Neural progenitor cell (in vitro differentiated cells): ENCODE data around the gene TPST2. TPM values are rescaled to one million over a fixed set of nuclear protein-coding genes. Genes with fewer than 3 reads are reported as not detected.

ENCODE experiments used
- DNase-seq: peaks from one replicate; pipeline ENCODE4 v3.0.0-alpha.2; 2016; ENCODE audit warnings: low spot score
- H2AFZ ChIP-seq: fragments of 200-600 bp; sonication (generic); replicated peaks from 2 replicates; pipeline ENCODE4 v1.6.1; 2016; ENCODE audit warnings: antibody characterized with exemption
- H3F3A ChIP-seq: fragments of 200-600 bp; sonication (generic); 2 replicates; pipeline ENCODE4 v1.6.1; 2016; ENCODE audit warnings: antibody characterized with exemption, low read depth
- H3K27ac ChIP-seq: fragments of 200-600 bp; sonication (generic); 2 replicates; pipeline ENCODE4 v1.5.1; 2016; ENCODE audit warnings: mild to moderate bottlenecking
- H3K27me3 ChIP-seq: fragments of 200-600 bp; sonication (generic); 2 replicates; pipeline ENCODE4 v1.6.1; 2016; ENCODE audit warnings: mild to moderate bottlenecking, moderate library complexity
- H3K36me3 ChIP-seq: fragments of 200-600 bp; sonication (generic); 2 replicates; pipeline ENCODE4 v1.5.1; 2016
- H3K4me1 ChIP-seq: fragments of 200-600 bp; sonication (generic); 2 replicates; pipeline ENCODE4 v1.6.1; 2016; ENCODE audit warnings: mixed run types
- H3K4me2 ChIP-seq: fragments of 200-600 bp; sonication (generic); 2 replicates; pipeline ENCODE4 v1.6.1; 2016
- H3K4me3 ChIP-seq: fragments of 200-600 bp; sonication (generic); 2 replicates; pipeline ENCODE4 v1.5.1; 2016
- H3K79me2 ChIP-seq: fragments of 200-600 bp; sonication (generic); 2 replicates; pipeline ENCODE4 v1.6.1; 2016; ENCODE audit warnings: low read depth
- H3K9ac ChIP-seq: fragments of 200-600 bp; sonication (generic); 2 replicates; pipeline ENCODE4 v1.6.1; 2016
- H3K9me3 ChIP-seq: fragments of 200-600 bp; sonication (generic); 2 replicates; pipeline ENCODE4 v1.5.1; 2016; ENCODE audit warnings: low read depth
- H4K20me1 ChIP-seq: fragments of 200-600 bp; sonication (generic); 2 replicates; pipeline ENCODE4 v1.6.1; 2016; ENCODE audit warnings: low read depth
- H3K27ac Mint-ChIP-seq: 3 replicates; pipeline ENCODE4 v1.8.0; 2021; ENCODE audit warnings: mixed read lengths
- H3K27me3 Mint-ChIP-seq: 2 replicates; pipeline ENCODE4 v1.8.0; 2022; ENCODE audit warnings: low read depth, mild to moderate bottlenecking, inconsistent platforms, moderate library complexity, mixed read lengths; ENCODE audit not compliant: insufficient read depth
- H3K36me3 Mint-ChIP-seq: 3 replicates; pipeline ENCODE4 v1.8.0; 2021; ENCODE audit warnings: mixed read lengths
- H3K4me1 Mint-ChIP-seq: 3 replicates; pipeline ENCODE4 v1.8.0; 2021; ENCODE audit warnings: mixed read lengths
- H3K4me3 Mint-ChIP-seq: 3 replicates; pipeline ENCODE4 v1.8.0; 2021; ENCODE audit warnings: mild to moderate bottlenecking, moderate library complexity, mixed read lengths
- H3K9me3 Mint-ChIP-seq: 3 replicates; pipeline ENCODE4 v1.8.0; 2020; ENCODE audit warnings: mixed read lengths
- CTCF ChIP-seq: fragments of 200-600 bp; sonication (generic); IDR thresholded peaks from 2 replicates; pipeline ENCODE4 v1.5.1; 2017; ENCODE audit warnings: antibody characterized with exemption, mild to moderate bottlenecking
- EZH2 ChIP-seq: fragments of 200-600 bp; sonication (generic); IDR thresholded peaks from 2 replicates; pipeline ENCODE4 v1.6.1; 2017; ENCODE audit warnings: antibody characterized with exemption, mild to moderate bottlenecking, moderate library complexity
- EZH2phosphoT487 ChIP-seq: fragments of 200-600 bp; sonication (generic); IDR thresholded peaks from 2 replicates; pipeline ENCODE4 v1.6.1; 2017; ENCODE audit warnings: antibody characterized with exemption
- total RNA-seq: library from RNA; depleted of rRNA; stranded (reverse); fragments of >200 nt; gene quantifications from 2 replicates; pipeline ENCODE4 v1.2.3, GENCODE V29; 2015; ENCODE audit warnings: low replicate concordance

The TPST2 gene
- total RNA-seq, 1 donor from 2014 or later = 31.7 TPM

DNA sequence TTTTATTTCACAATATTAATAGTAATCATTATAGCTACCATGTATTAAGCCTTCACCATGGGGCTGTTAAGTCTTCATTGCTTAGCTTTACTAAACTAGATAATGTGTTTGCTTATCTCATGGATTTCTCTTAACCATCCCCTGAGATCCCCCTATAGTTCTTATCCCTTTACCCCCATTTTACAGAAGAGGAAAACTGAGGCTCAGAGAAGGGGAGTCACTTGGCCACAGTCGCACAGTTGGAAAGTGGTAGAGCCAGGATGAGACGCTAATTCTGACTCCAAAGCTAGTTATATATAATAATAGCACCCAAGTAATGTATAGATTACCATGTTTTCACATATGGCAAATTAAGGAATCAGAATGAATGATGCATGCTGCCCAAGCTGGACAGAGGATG lies 67.9 kb downstream of the TPST2 start:
- Mint-ChIP-seq H3K4me3 (no peak overlapping the region), H3K27me3 (no peaks in the 10 kb centered on the region), H3K36me3 (peaks cover 7% of the 10 kb centered on the region), H3K4me1 (no peaks in the 10 kb centered on the region), H3K27ac (no peak overlapping the region), H3K9me3 (no peaks in the 10 kb centered on the region)
- Histone ChIP-seq H3K4me2 (no peak overlapping the region), H2AFZ (no peak overlapping the region), H3K27me3 (no peaks in the 10 kb centered on the region), H3K27ac (no peak overlapping the region), H3K4me1 (no peaks in the 10 kb centered on the region), H3K4me3 (no peak overlapping the region), H3K79me2 (no peaks in the 10 kb centered on the region), H4K20me1 (no peaks in the 10 kb centered on the region), H3K36me3 (no peaks in the 10 kb centered on the region), H3F3A (peaks cover 4% of the 10 kb centered on the region), H3K9me3 (no peaks in the 10 kb centered on the region), H3K9ac (no peak overlapping the region)
- no peak for DNase-seq
- no peak for TF ChIP-seq EZH2phosphoT487

DNA sequence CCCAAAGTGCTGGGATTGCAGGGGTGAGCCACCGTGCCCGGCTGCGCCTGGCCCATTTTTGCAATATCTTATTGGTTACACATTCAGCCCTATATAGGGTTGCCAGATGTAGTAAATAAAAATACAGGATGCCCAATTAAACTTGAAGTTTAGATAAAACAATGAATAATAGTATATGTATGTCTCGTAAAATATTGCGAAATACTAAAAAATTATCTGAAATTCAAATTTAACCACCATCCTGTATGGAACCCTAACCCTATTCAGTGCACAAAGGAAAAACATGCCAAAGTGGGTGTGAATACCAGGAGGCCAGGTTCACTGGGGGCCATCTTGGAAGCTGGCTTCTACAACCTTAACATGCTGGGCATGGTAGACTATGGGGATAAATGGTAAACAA lies 72.5 kb downstream of the TPST2 start:
- H3K36me3 Mint-ChIP-seq = no peaks in the 10 kb centered on the region
- peaks cover 18% of the 10 kb centered on the region for H3K4me1 Mint-ChIP-seq
- Histone ChIP-seq H3K4me2 (no peak overlapping the region), H3K9ac (no peak overlapping the region), H3K79me2 (peaks cover 15% of the 10 kb centered on the region), H3K27me3 (no peaks in the 10 kb centered on the region), H3K36me3 (no peaks in the 10 kb centered on the region), H4K20me1 (no peaks in the 10 kb centered on the region), H3K27ac (no peak overlapping the region), H2AFZ (no peak overlapping the region), H3F3A (peaks cover under 1% of the 10 kb centered on the region), H3K4me3 (no peak overlapping the region), H3K9me3 (no peaks in the 10 kb centered on the region), H3K4me1 (peaks cover 9% of the 10 kb centered on the region)
- no peak overlapping the region for H3K27ac Mint-ChIP-seq
- no peaks in the 10 kb centered on the region for H3K9me3 Mint-ChIP-seq
- TF ChIP-seq CTCF (no peak), EZH2 (no peak), EZH2phosphoT487 (no peak)
- no peak overlapping the region for H3K4me3 Mint-ChIP-seq
- H3K27me3 Mint-ChIP-seq = peaks cover 2% of the 10 kb centered on the region
- no peak for DNase-seq

GRCh38 chr22:26516503-26516902 lies 73.4 kb downstream of the TPST2 start:
- H3K27ac ChIP-seq = no peak overlapping the region
- H3K4me1 ChIP-seq = peaks cover 12% of the 10 kb centered on the region
- Mint-ChIP-seq H3K4me3 (no peak overlapping the region), H3K36me3 (no peaks in the 10 kb centered on the region), H3K9me3 (no peaks in the 10 kb centered on the region), H3K4me1 (peaks cover 25% of the 10 kb centered on the region), H3K27me3 (peaks cover 7% of the 10 kb centered on the region), H3K27ac (no peak overlapping the region)
- no peak overlapping the region for H3K4me2 ChIP-seq
- H3F3A ChIP-seq = peaks cover 8% of the 10 kb centered on the region
- H4K20me1 ChIP-seq = no peaks in the 10 kb centered on the region
- no peak overlapping the region for H2AFZ ChIP-seq
- no peak for DNase-seq
- peaks cover 21% of the 10 kb centered on the region for H3K79me2 ChIP-seq
- H3K9me3 ChIP-seq = no peaks in the 10 kb centered on the region
- H3K36me3 ChIP-seq = no peaks in the 10 kb centered on the region
- H3K27me3 ChIP-seq = no peaks in the 10 kb centered on the region
- no peak overlapping the region for H3K4me3 ChIP-seq
- H3K9ac ChIP-seq = no peak overlapping the region
- TF ChIP-seq CTCF (no peak), EZH2 (no peak), EZH2phosphoT487 (no peak)

GRCh38 chr22:26515931-26516330 lies 74.0 kb downstream of the TPST2 start:
- no peaks in the 10 kb centered on the region for H3K9me3 Mint-ChIP-seq
- no peak overlapping the region for H3K4me3 Mint-ChIP-seq

More at GRCh38 chr22:26515931-26516330, 74.0 kb downstream of the TPST2 start:
- Histone ChIP-seq H3K27ac (no peak overlapping the region), H3K4me2 (no peak overlapping the region), H3K9ac (no peak overlapping the region), H3K27me3 (no peaks in the 10 kb centered on the region), H3K4me3 (no peak overlapping the region), H3K4me1 (peaks cover 15% of the 10 kb centered on the region), H3F3A (peaks cover 10% of the 10 kb centered on the region), H4K20me1 (no peaks in the 10 kb centered on the region), H2AFZ (no peak overlapping the region), H3K9me3 (no peaks in the 10 kb centered on the region), H3K36me3 (no peaks in the 10 kb centered on the region), H3K79me2 (peaks cover 27% of the 10 kb centered on the region)
- peaks cover 31% of the 10 kb centered on the region for H3K4me1 Mint-ChIP-seq
- H3K27ac Mint-ChIP-seq = no peak overlapping the region
- no peaks in the 10 kb centered on the region for H3K36me3 Mint-ChIP-seq
- no peak for TF ChIP-seq EZH2phosphoT487
- TF ChIP-seq CTCF = no peak
- TF ChIP-seq EZH2 = no peak
- no peak for DNase-seq
- H3K27me3 Mint-ChIP-seq = peaks cover 7% of the 10 kb centered on the region
